GM12892 (cell line): ENCODE measurements around the gene PDRG1.

ENCODE experiments used
- POLR2A ChIP-seq: IDR thresholded peaks from 2 replicates; pipeline ENCODE4 v1.6.1; 2011; ENCODE audit warnings: low read depth, low read length, control low read depth
- TAF1 ChIP-seq: IDR thresholded peaks from 2 replicates; pipeline ENCODE4 v1.6.1; 2011; ENCODE audit warnings: low read depth, mild to moderate bottlenecking, control low read depth, low read length, borderline replicate concordance

DNA sequence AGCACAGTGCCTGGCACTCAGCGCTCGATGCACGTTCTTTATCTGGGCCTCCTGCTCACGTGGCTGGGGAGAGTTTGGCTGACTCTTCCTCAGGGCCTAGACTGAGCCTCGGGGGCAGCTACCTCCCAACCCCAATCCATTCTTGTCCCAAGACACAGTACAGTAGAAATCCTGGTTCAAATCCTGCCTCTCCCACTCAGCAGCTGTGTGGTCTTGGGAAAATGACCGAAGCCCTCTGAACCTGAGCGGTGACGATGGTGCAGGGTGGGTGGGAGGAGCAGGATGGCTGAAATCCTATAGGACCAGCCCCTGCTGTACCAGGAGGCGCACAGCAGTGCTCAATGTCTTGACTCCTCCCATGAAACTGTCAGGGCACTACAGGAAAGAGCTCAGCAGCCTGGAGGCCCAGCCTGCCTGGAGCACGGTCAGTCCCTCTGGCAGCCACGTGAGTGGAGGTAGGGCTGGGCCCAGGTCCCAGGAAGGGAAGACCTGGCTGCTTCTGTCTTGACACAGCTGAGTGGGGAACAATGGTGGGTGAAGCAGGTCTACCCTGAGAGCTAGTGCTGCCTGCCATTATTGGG lies 31.5 kb downstream of the PDRG1 start:
- no peak for TF ChIP-seq POLR2A
- no peak for TF ChIP-seq TAF1
